Embryonic facial prominence (tissue), 1 donor: Measurements from ENCODE around the gene CDK6.

Experiments
- DNase-seq: peaks from one replicate; pipeline ENCODE4 v3.0.0-alpha.2; 2016; ENCODE audit errors: extremely low spot score

The CDK6 gene

DNA sequence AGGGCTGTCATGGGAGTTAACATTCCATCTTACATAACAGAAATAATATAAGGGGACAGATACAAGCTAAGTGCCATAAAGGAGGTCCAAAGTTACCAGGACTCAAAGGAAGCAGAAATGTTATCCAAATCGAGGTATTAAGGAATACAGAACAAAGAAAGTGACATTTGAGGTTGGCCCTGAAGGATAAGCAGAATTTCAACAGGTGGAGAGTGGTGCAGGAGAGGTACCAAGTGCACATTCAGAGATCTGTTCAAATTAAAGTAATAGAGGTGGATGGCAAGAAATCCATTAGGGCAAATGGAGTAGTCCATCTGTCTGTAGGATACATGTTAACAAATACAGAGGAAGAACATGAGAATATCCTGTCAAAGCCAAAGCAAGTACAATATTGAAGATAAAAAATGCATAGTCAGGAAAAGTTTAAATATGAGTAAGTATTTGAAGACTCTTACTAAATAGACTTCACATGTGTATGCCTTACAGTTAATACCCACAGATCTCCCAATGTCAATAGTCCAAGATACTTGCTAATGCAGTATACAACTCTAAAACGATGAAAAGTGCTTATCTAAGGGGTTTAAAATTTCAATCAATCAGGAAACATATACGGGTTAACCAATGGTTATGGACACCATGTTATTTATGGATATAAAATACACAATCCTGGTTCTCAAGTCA, 10.0 kb downstream of the CDK6 start:
- DNase-seq, result no peak

DNA sequence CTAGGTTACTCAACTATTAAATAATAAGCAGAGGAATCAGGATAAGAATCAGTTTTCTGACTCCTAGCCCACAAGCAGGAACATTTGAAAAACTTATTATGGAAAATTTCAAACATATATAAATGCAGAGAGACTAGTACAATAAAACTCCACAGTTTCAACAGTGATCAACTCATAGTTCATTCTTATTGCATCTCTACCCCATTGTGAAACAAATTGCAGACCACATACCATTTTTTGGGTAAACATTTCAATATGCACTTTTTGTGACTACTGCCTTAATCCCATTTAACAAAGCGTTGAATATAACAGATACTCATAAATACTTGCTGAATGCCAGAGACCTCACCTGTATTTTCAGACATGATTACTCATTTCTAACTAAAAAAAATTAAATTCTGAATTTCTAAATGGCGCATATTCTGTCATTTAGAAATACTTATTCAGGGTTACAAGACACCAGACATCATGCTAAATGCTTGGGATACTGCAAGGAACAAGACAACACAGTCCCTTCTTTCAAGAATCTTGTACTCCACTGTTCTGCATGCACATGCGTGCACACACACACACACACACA, 11.4 kb downstream of the CDK6 start:
- no peak for DNase-seq

DNA sequence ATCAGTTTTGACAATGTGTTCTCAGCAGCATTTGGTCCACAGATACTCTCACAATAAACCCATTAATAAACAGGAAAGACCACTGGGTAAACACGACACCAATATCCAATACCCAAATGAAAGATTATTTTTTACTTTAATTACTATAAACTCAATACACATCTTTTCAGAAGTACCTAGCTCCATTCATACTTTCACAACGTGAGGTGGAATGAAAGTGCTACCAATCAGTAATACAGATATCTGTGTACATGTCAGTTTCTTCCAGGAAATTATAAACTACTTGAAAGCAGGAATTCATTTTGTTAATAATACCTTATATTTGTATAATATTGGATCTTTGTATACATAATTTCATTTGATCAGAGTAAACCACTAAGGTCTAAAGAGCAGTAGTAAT, 11.9 kb downstream of the CDK6 start:
- no peak for DNase-seq

DNA sequence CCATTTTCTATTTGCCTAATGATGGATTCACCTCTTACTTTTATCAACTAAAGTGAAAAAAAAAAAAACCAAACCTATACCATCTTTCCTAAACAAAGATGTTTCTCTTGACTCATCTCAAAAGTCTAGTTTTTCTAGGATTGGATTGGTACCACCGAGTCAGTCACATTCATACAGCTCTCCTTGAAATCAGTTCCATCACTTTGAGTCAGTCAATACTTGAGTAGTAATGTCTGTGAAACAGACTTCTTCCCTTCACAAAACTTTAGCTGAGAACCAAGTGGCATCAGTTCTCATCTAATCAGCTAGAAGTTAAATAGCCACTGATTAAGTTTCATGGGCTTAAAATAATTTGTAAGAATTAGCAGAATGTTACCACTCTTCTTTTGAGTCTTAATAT, 13.3 kb downstream of the CDK6 start:
- no peak for DNase-seq

DNA sequence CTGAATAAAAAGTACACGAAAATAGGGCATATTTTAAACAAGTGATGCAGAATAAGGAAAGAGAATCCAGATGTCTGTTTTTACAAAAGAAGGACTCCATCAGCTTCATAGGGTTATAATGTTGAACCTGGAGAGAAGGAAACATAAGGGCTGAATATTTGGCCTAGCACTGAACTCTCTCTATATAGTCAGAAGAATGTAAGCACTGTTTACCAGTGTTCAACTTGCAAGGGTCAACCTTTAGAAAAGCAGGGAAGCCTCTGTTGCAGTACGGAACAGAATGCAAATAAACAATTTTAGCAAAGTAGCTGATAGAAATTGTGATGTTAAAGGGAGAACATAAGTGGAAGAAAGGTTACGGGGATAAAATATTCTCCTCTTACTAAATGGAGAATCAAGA, 16.2 kb downstream of the CDK6 start:
- no peak for DNase-seq

DNA sequence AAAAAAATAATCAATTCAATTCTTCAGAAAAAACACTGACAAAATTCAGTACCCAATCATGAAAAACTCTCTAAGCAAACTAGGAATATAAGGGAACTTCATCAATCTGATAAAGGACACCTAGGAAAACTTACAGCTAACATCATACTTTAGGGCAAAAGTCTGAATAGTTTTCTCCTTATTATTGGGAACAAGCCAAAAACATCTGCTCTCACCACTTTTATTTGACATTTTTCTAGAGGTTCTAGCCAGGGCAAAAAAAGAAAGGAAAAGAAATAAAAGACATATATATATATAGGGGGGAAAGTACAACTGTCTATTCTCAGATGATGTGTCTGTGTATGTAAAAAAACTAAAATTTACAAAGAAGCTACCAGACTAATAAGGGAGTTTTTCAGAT, 19.0 kb downstream of the CDK6 start:
- DNase-seq, result no peak

DNA sequence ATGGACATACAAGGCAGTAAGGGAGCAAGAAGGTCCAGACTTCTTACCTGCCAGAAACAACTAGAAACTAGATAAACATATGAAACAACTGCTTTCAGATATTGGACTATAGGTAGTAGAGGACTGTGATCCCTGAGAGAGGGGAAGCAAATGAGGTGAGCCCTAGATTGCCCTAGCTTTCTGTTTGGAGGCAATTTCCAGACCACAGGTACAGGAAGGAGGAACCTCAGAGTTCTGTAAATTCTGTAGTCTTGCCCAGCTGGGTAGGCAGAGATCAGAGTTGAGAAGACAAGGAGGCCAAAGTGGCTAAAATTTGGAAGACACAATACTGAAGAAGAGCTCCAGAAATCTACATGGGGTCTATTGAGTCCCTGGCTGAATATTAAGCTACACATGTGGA, 21.0 kb downstream of the CDK6 start:
- no peak for DNase-seq

DNA sequence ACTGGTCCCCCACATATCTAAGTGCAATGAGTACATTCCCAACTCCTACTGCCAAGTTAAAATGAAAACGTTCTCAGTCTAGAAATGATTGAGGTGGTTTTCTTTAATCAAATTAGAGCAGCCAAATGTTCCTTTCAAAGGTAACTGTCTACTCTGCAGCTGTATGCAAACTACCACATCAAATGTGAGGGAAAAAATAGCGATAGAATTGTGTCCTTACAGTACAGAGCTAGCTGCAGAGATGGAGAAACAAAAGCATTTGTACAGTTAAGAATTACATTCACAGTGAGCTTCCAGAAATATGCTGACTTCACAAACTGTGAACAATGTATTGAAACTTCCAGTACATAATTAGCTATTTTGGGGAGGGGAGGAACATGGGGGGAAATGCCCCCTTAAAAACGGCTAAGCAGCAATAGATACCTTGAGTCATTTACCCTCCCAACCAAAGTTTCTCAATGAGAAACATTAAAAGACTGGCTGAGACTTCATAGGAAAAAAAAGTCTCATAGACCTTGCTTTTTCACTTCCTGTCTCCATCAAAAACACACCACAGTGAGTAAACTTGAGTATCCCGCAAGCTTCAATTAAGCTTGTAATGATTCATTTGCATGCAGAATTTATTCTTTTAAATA, 22.9 kb downstream of the CDK6 start:
- no peak for DNase-seq

DNA sequence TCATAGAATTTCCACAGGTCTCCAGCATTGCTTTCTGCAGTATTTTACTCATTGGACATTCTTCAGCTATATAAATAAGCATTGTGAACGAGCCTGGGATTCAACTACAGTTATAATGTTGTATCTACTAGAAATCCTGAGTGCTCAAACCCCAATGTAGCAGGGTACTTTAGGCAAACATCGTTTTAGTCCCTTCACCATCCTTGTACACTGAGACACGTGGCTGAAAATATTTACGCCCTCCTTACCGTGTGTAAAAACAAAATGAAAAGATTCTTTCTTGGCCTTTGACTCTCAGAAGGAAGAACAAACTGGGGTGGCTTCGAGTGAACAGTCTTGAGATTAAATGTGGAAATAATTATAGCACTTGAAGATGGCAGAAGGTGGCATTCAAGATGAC, 25.2 kb downstream of the CDK6 start:
- DNase-seq, result no peak

DNA sequence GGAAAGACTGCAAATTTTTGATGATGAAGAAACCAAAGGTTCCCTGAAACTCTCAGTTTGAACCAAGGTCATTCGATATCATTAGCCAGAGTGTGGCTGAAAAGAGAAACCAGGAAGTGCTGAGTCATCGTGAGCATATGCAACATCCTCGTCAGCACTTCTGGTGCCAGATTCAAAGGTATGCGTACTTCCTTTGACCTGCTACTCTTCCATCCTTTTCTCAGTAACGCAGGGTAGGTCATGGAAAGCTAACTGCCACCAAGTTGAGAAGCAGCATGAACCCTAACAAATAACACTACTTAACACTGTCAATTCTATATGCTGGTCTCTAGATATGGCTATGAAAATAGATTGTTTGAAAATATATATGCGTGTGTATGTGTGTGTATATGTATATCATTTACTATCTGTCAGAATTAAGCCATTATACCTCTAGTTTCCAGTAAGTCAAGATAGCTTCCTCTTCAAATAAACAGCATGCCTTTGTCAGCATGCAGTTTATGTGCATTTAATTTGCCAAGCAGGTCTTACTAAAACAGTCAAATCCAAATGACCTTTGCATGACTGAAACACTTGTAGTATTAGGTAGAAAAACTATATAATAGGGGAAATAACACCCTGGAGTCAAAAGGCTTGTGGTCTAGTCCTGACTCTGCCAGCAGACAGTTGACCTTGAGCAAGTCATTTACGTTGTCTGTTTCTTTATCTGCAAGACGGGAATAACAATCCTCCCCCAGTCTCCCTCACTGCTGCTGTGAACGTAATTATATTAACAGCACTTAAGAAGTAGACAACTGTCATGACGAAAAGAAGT, 26.4 kb downstream of the CDK6 start:
- no peak for DNase-seq

DNA sequence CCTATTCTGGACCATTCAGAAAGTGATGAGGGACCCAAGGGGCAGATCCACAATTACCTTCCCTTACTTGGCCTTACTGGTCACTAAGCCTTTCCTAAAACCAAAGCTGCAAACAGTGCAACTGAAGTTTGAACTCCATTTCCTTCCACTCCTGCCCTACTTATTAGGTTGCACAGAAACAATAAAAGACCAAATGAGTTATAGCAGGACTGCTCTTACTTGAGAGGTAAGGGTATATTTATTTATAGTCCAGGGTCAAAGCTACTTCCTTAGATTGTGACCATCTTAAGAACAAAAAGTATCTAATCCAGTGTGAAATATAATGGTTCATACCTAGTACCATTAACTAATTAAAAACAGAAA, 27.0 kb downstream of the CDK6 start:
- DNase-seq, result no peak

DNA sequence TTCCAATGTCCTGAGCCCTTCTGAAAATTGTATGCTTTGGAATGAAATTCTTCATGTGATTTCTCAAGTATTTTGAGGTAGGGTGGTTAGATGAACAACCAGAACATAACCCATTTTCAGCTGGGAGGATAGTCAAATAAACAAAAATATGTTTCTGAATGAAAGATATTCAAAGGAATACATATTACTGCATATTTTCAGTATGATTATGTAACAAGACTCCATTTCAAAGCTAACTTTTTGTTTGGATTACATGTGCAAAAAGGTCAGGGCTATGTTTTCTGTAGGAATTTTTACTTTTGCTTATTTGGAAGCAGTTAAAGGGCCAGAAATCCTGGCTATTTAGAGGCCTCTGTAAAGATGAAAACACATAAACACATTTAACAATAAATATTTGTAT, 27.7 kb downstream of the CDK6 start:
- DNase-seq, result no peak

DNA sequence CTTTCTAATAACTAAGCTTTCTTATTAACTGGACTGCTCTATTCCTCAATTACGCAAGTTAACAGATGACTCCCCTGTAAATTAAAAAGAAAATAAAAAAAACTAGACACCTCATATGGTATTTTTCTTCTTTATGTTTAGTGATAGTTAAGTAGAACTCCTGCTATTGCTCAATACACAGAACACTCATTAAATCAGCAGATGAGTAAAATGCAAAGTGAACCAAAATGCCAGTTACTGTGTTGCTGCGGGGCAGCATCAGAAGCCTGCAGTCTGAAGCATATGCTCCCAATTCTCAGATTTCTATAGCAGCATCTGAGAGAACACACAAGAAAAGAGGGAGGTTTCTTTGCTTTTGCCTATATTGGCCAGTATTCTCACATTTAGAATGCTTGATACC, 28.4 kb downstream of the CDK6 start:
- no peak for DNase-seq

DNA sequence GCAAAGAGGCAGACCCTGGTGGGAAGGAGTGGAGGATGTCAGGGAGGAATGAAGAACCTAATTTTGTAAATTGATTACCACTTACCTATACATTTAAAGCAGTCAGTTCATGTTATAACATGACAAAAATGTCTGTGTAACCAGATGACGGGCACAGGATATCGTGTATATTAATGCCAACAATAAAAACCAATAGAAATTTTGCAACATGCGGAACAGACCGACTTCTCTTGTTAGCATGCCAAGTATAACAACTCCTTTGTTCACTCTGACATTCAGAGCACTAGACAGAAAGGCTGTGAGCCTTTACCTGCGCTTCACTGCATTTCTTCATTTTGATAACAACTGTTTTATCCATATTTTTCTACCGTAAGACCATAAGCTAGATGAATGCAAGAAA, 29.9 kb downstream of the CDK6 start:
- DNase-seq, result no peak

DNA sequence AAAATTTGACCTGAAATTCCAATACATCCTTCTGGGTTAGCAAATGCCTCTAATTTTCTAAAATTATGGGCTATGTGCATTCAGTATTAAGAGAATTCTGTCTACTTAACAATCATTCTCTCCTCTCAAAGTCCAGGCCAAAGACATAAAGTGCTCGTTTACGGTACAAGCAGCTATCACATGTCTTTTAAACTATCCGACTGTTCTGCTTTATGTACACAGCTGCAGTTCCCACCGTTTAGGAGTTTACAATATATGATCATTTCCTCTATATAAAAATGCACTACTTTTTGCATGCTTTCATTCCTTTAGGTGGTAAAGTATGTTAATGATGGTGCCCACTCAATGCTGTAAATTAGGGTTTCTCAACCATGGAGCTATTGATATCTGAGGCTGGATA, 34.0 kb downstream of the CDK6 start:
- no peak for DNase-seq

DNA sequence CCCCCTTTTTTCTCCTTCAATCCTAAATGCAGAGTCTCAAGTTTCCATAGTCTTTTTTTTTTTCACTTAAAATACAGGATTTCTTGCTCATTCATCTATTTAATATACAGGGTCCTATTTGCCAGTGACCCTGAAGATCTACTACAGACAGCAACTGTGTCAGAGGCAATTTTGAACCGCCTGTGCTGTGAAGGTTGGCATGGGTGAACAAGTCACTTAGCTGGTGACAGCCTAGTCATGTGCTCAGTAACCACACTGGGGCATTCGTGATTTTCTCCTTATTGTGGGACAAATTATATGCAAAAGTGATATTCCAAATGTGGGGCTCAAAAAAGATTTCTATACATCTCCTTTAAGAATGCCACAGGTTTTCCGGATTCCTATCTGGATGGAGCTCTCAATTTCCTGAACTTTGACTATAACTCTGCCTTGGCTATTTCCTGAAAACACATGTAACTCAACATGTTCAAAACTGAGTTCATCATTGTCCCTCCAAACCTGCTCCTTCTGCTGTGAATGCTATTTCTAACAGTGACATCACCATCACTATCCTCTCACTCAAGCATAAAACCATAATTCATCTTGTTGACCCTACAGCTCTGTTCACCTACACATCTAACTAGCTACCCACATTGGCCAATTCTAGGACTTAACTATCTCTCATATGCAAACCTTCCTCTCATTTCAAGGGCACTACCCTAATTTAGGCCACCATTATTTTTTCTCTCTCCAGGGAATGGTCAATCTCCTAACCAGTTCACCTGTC, 36.7 kb downstream of the CDK6 start:
- no peak for DNase-seq

DNA sequence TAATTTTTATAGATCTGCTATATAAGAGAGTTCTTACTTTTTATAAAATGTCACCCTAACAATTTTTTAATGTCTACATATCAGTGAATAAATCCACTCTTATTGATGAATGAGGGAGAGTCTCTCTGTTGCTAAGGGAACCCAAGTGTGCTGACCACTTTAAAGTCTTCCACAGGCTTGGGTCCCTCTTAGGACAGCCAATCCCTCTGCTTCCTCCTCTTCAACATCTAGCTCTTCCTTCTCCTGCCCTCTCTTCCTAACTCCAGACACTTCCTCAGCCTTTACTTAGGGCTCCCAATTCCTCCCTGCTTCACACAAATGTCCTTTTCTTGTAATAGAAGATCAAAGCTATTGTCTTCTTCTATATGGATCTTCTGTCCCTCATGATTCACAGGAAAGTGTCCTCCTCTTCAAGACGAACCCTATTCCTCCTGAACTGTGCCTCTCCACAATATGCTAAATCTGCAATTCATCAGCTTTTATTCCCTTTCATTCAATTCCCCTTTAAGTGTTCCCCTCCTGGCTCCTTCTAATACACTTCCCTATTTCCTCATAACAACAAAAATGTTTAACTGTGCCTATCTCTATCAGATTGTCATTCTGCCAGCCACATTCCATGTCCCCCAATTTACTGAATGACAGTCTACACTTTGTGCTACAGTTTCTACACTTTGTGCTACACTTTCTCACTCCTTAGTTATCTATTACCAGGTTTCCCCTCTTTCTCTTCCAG, 37.7 kb downstream of the CDK6 start:
- no peak for DNase-seq

DNA sequence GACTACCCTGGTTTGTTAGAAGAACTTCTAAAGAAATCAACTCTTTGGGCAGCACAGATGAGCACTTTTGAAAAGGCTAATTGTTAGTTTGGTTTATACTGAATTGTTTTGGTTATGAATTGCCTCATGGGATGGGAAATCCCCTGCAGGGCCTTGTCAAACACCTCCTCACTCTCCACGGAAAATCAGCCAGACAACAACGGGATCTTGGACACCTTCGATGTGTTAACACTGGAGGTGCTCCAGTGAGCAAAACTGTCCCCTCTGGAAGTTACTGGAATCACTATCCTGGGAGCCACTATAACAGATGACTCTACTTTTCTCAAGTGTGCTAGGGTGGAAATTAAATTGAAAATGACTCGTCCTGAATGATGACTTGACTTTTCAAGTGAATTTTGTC, 38.7 kb downstream of the CDK6 start:
- no peak for DNase-seq

DNA sequence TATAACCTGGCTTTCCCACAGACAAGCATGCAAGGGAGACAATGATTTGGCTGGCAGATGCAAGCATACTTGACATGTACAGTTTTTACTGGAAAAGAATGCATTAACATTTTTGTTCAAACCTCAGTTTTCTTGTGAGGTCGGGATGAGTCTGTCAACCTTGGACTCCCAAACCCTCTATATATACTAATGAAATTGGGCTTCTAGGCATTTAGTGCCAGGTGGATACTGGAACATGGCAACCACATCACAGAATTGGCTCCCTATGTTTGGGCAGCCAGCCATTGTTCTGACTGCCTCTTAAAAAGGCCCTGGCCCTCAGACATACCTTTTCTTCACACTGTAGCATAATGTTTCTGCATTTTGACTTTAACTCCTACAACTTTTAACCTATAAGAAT, 39.1 kb downstream of the CDK6 start:
- no peak for DNase-seq

DNA sequence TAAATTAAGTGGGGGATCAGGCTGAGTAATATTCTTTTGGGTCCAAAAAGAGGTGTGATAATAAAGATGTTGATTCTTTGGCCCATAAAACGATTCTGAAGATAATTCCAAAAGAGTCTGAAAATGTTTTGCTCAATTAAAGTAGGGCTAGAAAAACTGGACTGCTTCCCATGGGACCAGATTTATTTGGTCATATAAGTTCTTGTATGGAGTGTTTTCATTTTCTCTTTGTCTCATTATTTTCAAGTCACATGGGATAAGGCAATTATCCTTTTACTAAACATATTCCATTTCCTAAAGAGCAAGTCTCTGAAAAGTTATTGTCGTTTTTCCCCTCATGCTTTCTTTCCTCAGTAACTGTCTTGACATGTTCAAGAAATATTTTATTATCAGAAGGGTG, 41.5 kb downstream of the CDK6 start:
- DNase-seq, result no peak

DNA sequence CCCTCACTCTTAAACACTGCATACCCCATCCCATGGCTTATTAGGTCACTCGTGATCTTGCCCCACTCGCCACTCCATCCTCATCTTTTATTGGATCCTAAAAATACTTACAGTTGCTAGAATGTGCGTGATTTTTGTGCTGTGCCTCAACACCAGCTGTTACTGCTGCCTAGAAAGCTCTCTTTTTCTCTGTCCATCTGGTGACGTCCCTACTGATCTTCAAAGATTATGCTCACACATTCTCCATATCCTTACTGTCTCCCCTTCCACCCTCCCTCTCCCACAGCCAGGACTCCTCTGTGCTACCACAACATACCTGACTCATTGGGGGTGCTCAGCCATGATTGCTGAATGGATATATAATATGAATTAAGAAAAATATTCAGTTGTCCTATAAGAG, 42.0 kb downstream of the CDK6 start:
- DNase-seq, result no peak
